Muscle of back (tissue), 11 donors: ENCODE measurements around the gene PRDX5. TPM values are rescaled to one million over a fixed set of nuclear protein-coding genes. Genes with fewer than 3 reads are reported as not detected.

Experiments used
- DNase-seq, 3 donors: peaks; one replicate each; pipeline versions ENCODE4 v3.0.0 to v3.0.0-alpha.2; 2013
- polyA plus RNA-seq, 10 donors: library from polyadenylated mRNA; unstranded; fragments of 120-200 nt; gene quantifications; one replicate each; pipeline ENCODE4 v1.2.1, GENCODE V29; 2013; ENCODE audit not compliant: insufficient read length in 10 of 10

The PRDX5 gene
- polyA plus RNA-seq, 10 donors = 109 to 184 (median 124) TPM

DNA sequence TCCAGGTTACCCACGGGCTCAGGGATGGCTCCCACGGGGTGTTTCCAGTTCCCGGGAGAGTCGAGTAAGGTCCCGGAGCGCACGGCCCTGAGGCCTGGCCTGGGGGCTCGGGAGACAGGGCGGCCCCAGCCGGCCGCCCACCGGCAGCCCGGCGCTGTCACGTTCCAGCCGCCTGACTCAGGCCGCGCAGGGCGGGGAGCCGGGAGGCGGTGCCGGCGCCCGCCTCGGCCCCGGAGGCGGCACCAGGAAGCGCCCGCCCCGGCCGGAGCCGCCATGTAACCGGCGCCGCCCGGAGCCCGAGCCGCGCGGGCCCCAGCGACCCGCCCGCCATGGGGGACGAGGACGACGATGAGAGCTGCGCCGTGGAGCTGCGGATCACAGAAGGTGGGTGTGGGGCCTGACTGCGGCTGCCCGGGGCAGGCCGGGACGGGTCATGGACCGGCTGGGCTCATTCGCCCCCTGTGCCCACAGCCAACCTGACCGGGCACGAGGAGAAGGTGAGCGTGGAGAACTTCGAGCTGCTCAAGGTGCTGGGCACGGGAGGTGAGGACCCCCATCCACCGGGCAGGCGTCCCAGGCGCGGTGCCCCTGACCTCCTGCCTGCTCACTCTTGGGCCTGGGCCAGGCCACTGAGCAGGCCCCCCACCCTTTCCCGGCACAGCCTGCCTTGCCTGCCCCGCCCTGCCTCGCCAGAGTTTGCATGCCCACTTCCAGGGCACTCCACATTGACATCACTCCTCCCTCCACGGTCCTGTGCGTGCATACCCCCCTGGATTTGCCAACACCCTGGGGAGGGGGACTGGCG lies 41.2 kb downstream of the PRDX5 start, which contains the start of gene RPS6KA4:
Gene RPS6KA4, plus strand, starts transcription at position 256 of the 805 bp plus-strand sequence. Its CDS starts 74 bp downstream, at position 330.
- DNase-seq = peak; percentile 67 to 87 (median 79)

- no peak for DNase-seq
Measured at GRCh38 chr11:64359712-64360445, 42.0 kb downstream of the PRDX5 start.

DNA sequence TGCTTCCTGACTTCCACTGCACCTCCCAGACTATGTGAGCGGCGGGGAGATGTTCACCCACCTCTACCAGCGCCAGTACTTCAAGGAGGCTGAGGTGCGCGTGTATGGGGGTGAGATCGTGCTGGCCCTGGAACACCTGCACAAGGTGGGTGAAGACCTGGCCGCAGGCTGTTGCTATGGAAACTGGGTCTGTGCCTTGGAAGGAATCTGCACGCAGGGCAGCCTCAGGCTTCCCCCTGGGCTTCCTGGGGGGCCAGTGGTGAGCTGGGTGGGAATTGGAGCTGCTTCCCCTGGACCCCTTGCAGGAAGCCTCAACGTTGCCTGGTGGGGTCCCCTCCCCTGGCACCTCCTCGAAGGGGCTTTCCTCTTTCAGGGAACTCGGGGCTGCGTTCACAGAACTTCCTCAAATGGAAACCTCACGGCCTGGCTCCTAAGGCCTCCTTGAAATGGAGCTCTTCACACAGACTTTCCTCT lies 42.6 kb downstream of the PRDX5 start:
- no peak for DNase-seq

- no peak for DNase-seq
Measured at GRCh38 chr11:64361659-64362058, 43.7 kb downstream of the PRDX5 start.

GRCh38 chr11:64362339-64362738 lies 44.4 kb downstream of the PRDX5 start:
- no peak for DNase-seq

GRCh38 chr11:64364435-64364834 lies 46.5 kb downstream of the PRDX5 start:
- DNase-seq = no peak

DNA sequence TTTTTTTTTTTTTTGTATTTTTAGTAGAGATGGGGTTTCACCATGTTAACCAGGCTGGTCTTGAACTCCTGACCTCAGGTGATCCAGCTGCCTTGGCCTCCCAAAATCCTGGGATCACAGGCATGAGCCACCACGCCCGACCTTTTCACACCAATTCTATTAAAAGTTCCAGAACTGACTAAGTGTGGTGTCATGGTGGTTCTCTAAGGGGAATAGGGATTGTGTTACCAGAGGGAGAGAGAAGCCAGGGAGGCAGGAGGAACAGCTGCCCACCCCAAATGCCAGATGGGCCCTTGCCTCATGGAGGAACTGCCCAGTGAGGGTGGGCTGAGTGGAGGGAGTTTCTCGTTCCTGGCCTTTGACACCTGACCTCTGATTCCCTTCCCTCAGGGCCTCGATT lies 47.0 kb downstream of the PRDX5 start:
- no peak for DNase-seq

- no peak for DNase-seq
Measured at GRCh38 chr11:64366751-64367150, 48.8 kb downstream of the PRDX5 start.

- no peak for DNase-seq
Measured at GRCh38 chr11:64367931-64368672, 50.2 kb downstream of the PRDX5 start.

- DNase-seq = no peak
Measured at GRCh38 chr11:64368673-64369074, 50.8 kb downstream of the PRDX5 start.

GRCh38 chr11:64369440-64370421 lies 51.8 kb downstream of the PRDX5 start:
- no peak for DNase-seq

- DNase-seq = no peak
Measured at GRCh38 chr11:64371201-64371600, 53.3 kb downstream of the PRDX5 start.

Other genes with a start within 250 kb of the PRDX5 start
- 10 to 100 TPM; 47.7 to 71.6 (median 53.2) TPM for gene MACROD1, start 152.0 kb upstream of the PRDX5 start, polyA plus RNA-seq
- gene STIP1, start 131.9 kb upstream of the PRDX5 start, polyA plus RNA-seq = 100 to 1,000 TPM; 109 to 167 (median 134) TPM
- gene FERMT3, start 111.4 kb upstream of the PRDX5 start, polyA plus RNA-seq = 10 to 100 TPM in 3 of 10 donors, 1 to 10 TPM in 7; 5.7 to 15.0 (median 8.2) TPM
- gene TRPT1, start 91.9 kb upstream of the PRDX5 start, polyA plus RNA-seq = 10 to 100 TPM; 34.5 to 80.5 (median 64.2) TPM
- gene NUDT22, start 91.8 kb upstream of the PRDX5 start, polyA plus RNA-seq = 10 to 100 TPM; 12.0 to 21.5 (median 17.7) TPM
- gene DNAJC4, start 87.6 kb upstream of the PRDX5 start, polyA plus RNA-seq = 10 to 100 TPM; 46.2 to 64.2 (median 52.8) TPM
- gene VEGFB, start 83.5 kb upstream of the PRDX5 start, polyA plus RNA-seq = 100 to 1,000 TPM in 5 of 10 donors, 10 to 100 TPM in 5; 90.4 to 116 (median 97.3) TPM
- 10 to 100 TPM; 35.2 to 56.4 (median 43.5) TPM for gene FKBP2, start 77.0 kb upstream of the PRDX5 start, polyA plus RNA-seq
- 100 to 1,000 TPM; 130 to 192 (median 172) TPM for gene PPP1R14B, start 71.2 kb upstream of the PRDX5 start, polyA plus RNA-seq
- 10 to 100 TPM in 6 of 10 donors, 1 to 10 TPM in 4; 9.4 to 16.1 (median 11.0) TPM for gene PLCB3, start 66.6 kb upstream of the PRDX5 start, polyA plus RNA-seq
- gene BAD, start 33.5 kb upstream of the PRDX5 start, polyA plus RNA-seq = 10 to 100 TPM; 18.3 to 40.5 (median 27.2) TPM
- gene GPR137, start 32.3 kb upstream of the PRDX5 start, polyA plus RNA-seq = 10 to 100 TPM; 14.3 to 23.3 (median 18.2) TPM
- not detected for gene KCNK4, start 26.8 kb upstream of the PRDX5 start, polyA plus RNA-seq
- under 1 TPM in 3 of 10 donors, not detected in 7; 0.23 to 0.54 (median 0.34) TPM for gene CATSPERZ, start 17.8 kb upstream of the PRDX5 start, polyA plus RNA-seq
- gene ESRRA, start 12.6 kb upstream of the PRDX5 start, polyA plus RNA-seq = 10 to 100 TPM; 20.4 to 31.5 (median 24.5) TPM
- 100 to 1,000 TPM; 139 to 214 (median 173) TPM for gene TRMT112, start 562 bp upstream of the PRDX5 start, polyA plus RNA-seq
- gene CCDC88B, start 22.1 kb downstream of the PRDX5 start, polyA plus RNA-seq = 1 to 10 TPM; 2.2 to 7.6 (median 3.5) TPM
- gene RPS6KA4, start 41.0 kb downstream of the PRDX5 start, polyA plus RNA-seq = 10 to 100 TPM in 9 of 10 donors, 1 to 10 TPM in 1; 9.7 to 15.8 (median 12.3) TPM
- gene SLC22A11, start 237.8 kb downstream of the PRDX5 start, polyA plus RNA-seq = under 1 TPM in 3 of 10 donors, not detected in 7; 0.11 to 0.14 (median 0.11) TPM